NT2/D1 (cell line): Measurements from ENCODE around the gene LRRC3.

Experiments
- YY1 ChIP-seq: IDR thresholded peaks from 2 replicates; pipeline ENCODE4 v1.6.1; 2011; ENCODE audit not compliant: insufficient read length, insufficient read depth
- ZNF274 ChIP-seq: IDR thresholded peaks from 2 replicates; pipeline ENCODE4 v1.6.1; 2011; ENCODE audit warnings: mild to moderate bottlenecking, low read depth, low read length

DNA sequence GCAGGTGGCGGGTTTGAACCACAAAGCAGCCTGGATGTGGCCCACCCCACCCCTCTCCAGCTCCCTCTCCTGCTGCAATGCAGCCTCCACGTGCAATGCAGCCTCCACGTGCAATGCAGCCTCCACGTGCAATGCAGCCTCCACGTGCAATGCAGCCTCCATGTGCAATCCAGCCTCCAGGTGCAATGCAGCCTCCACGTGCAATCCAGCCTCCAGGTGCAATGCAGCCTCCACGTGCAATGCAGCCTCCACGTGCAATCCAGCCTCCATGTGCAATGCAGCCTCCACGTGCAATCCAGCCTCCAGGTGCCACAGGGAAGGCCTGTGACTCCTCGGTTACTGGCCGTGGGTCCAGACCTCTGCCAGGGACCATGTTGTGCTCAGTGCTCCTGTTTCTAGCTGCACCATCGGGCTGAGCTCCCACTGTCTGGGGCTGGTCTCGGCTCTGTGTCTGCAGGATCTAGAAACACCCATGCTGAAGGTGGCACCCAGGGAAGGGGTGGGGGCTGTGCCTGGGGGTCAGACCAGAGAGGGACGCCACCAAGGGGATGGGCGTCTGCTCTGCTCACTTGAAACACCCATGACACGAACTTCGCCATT is 11.9 kb upstream of the LRRC3 start:
- TF ChIP-seq YY1 (no peak), ZNF274 (no peak)
